ENCODE results near the gene UBQLNL. TPM values are rescaled to one million over a fixed set of nuclear protein-coding genes. Genes with fewer than 3 reads are reported as not detected.

Gene UBQLNL
- total RNA-seq, 2 experiments from 2014 or later = 0.30 to 0.50 TPM

DNA sequence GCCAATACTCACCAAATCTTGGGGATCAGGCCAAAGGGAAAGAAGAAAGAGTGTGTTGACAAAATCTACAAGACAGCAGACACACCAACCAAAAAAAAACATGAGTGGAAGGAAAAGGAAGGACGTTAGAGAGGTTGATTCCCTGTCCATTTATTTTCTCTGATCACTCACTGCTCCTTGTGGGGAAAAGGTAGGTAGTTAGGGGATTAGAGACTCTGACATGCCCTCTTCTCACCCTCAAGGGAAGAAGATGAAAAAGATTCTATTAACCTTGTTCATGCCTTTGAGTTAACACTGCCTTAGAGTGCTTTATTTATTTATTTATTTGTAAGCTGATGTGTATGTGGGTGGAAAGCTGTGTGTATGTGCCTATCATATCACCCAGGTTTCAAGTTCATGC lies 31.9 kb upstream of the UBQLNL start, which contains the start of gene OR52H1:
OR52H1 (minus strand) TSS at position 101 of the 400 bp plus-strand sequence. CDS start 3,035 bp downstream, outside the sequence.
- intact Hi-C loops (cut with DNase I, micrococcal nuclease) = no loop called here
- no peaks in the 10 kb centered on the region for H3K4me1 ChIP-seq (ENCODE audit: insufficient read depth, low read length)
- no peaks in the 10 kb centered on the region for H3K9me3 ChIP-seq (ENCODE audit: control insufficient read depth in 1 of 2, insufficient read depth in 1 of 2, low read length in 2 of 2)
- Mint-ChIP-seq H3K36me3 (ENCODE audit: low read depth) (no peaks in the 10 kb centered on the region), H3K27ac (no peak within 1 kb of the TSS), H3K4me3 (no peak within 1 kb of the TSS), H3K27me3 (no peaks in the 10 kb centered on the region), H3K4me1 (ENCODE audit: low read depth) (no peaks in the 10 kb centered on the region), H3K9me3 (no peaks in the 10 kb centered on the region)
- H3K36me3 ChIP-seq (ENCODE audit: insufficient read depth, low read length) = no peaks in the 10 kb centered on the region
- ChIA-PET POLR2A (no interaction called here), CTCF (no interaction called here)
- TF ChIP-seq, protein P1, sequence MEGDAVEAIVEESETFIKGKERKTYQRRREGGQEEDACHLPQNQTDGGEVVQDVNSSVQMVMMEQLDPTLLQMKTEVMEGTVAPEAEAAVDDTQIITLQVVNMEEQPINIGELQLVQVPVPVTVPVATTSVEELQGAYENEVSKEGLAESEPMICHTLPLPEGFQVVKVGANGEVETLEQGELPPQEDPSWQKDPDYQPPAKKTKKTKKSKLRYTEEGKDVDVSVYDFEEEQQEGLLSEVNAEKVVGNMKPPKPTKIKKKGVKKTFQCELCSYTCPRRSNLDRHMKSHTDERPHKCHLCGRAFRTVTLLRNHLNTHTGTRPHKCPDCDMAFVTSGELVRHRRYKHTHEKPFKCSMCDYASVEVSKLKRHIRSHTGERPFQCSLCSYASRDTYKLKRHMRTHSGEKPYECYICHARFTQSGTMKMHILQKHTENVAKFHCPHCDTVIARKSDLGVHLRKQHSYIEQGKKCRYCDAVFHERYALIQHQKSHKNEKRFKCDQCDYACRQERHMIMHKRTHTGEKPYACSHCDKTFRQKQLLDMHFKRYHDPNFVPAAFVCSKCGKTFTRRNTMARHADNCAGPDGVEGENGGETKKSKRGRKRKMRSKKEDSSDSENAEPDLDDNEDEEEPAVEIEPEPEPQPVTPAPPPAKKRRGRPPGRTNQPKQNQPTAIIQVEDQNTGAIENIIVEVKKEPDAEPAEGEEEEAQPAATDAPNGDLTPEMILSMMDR (IDR thresholded peaks at IDR 0.05) = no peak
- no peaks in the 10 kb centered on the region for H3K27me3 ChIP-seq (ENCODE audit: control insufficient read depth in 1 of 2, insufficient read depth in 2 of 2, low read length in 2 of 2)
- H3K4me3 ChIP-seq (ENCODE audit: low read length) = no peak within 1 kb of the TSS
- DNase-seq (no peak), ATAC-seq (ENCODE audit: poor library complexity) (no peak)
- no peak within 1 kb of the TSS for H3K27ac ChIP-seq (ENCODE audit: low read depth in 1 of 2, low read length in 2 of 2)

- Histone ChIP-seq H3K27me3 (ENCODE audit: control insufficient read depth in 1 of 2, insufficient read depth in 2 of 2, low read length in 2 of 2) (no peaks in the 10 kb centered on the region), H3K4me3 (ENCODE audit: low read length) (no peak overlapping the region), H3K36me3 (ENCODE audit: insufficient read depth, low read length) (no peaks in the 10 kb centered on the region), H3K27ac (ENCODE audit: low read depth in 1 of 2, low read length in 2 of 2) (no peak overlapping the region), H3K9me3 (ENCODE audit: control insufficient read depth in 1 of 2, insufficient read depth in 1 of 2, low read length in 2 of 2) (no peaks in the 10 kb centered on the region), H3K4me1 (ENCODE audit: insufficient read depth, low read length) (no peaks in the 10 kb centered on the region)
- Mint-ChIP-seq H3K27me3 (no peaks in the 10 kb centered on the region), H3K36me3 (ENCODE audit: low read depth) (no peaks in the 10 kb centered on the region), H3K4me1 (ENCODE audit: low read depth) (no peaks in the 10 kb centered on the region), H3K4me3 (no peak overlapping the region), H3K27ac (no peak overlapping the region), H3K9me3 (no peaks in the 10 kb centered on the region)
- TF ChIP-seq, protein P1 (IDR thresholded peaks at IDR 0.05) = no peak
- DNase-seq (no peak), ATAC-seq (ENCODE audit: poor library complexity) (no peak)
- CTCF ChIA-PET = no interaction called here
- intact Hi-C loops (cut with DNase I, micrococcal nuclease) = no loop called here
- POLR2A ChIA-PET = no interaction called here
Measured at GRCh38 chr11:5547982-5548381, 31.5 kb upstream of the UBQLNL start.

- Histone ChIP-seq H3K4me1 (ENCODE audit: insufficient read depth, low read length) (no peaks in the 10 kb centered on the region), H3K4me3 (ENCODE audit: low read length) (no peak overlapping the region), H3K27me3 (ENCODE audit: control insufficient read depth in 1 of 2, insufficient read depth in 2 of 2, low read length in 2 of 2) (no peaks in the 10 kb centered on the region), H3K27ac (ENCODE audit: low read depth in 1 of 2, low read length in 2 of 2) (no peak overlapping the region), H3K36me3 (ENCODE audit: insufficient read depth, low read length) (no peaks in the 10 kb centered on the region), H3K9me3 (ENCODE audit: control insufficient read depth in 1 of 2, insufficient read depth in 1 of 2, low read length in 2 of 2) (no peaks in the 10 kb centered on the region)
- CTCF ChIA-PET = no interaction called here
- no peak overlapping the region for H3K4me3 Mint-ChIP-seq
- POLR2A ChIA-PET = no interaction called here
- H3K4me1 Mint-ChIP-seq (ENCODE audit: low read depth) = no peaks in the 10 kb centered on the region
- H3K9me3 Mint-ChIP-seq = no peaks in the 10 kb centered on the region
- DNase-seq (no peak), ATAC-seq (ENCODE audit: poor library complexity) (no peak)
- no peaks in the 10 kb centered on the region for H3K36me3 Mint-ChIP-seq (ENCODE audit: low read depth)
- H3K27me3 Mint-ChIP-seq = no peaks in the 10 kb centered on the region
- H3K27ac Mint-ChIP-seq = no peak overlapping the region
- TF ChIP-seq, protein P1 (IDR thresholded peaks at IDR 0.05) = no peak
- intact Hi-C loops (cut with DNase I, micrococcal nuclease) = no loop called here
Measured at GRCh38 chr11:5546457-5546856, 30.0 kb upstream of the UBQLNL start.
